Activated naive CD4-positive, alpha-beta T cell treated with anti-CD3 and anti-CD28 coated beads, Interleukin-2, amount 50 U/mL, for 24 hours (primary cell): Measurements from ENCODE around the gene THOP1.
"Not testable (repeated sequence)": the region's sequence is repeated elsewhere in the genome, so short reads cannot be mapped to it uniquely, and the experiment has no call there.

Experiments
- H3K27ac Mint-ChIP-seq: one replicate; pipeline ENCODE4 v1.8.0; 2021; ENCODE audit warnings: mild to moderate bottlenecking, mixed read lengths
- H3K27me3 Mint-ChIP-seq: one replicate; pipeline ENCODE4 v1.8.0; 2021; ENCODE audit warnings: mixed read lengths
- H3K36me3 Mint-ChIP-seq: one replicate; pipeline ENCODE4 v1.8.0; 2021; ENCODE audit warnings: mixed read lengths
- H3K4me1 Mint-ChIP-seq: one replicate; pipeline ENCODE4 v1.8.0; 2021; ENCODE audit warnings: mixed read lengths
- H3K4me3 Mint-ChIP-seq: one replicate; pipeline ENCODE4 v1.8.0; 2021; ENCODE audit warnings: mild to moderate bottlenecking, mixed read lengths
- H3K9me3 Mint-ChIP-seq: one replicate; pipeline ENCODE4 v1.8.0; 2021; ENCODE audit warnings: mixed read lengths

The THOP1 gene

GRCh38 chr19:2790557-2791271 is 5.4 kb downstream of the THOP1 start:
- no peaks in the 10 kb centered on the region for H3K9me3 Mint-ChIP-seq
- H3K4me3 Mint-ChIP-seq: no peak overlapping the region
- H3K4me1 Mint-ChIP-seq: peaks cover 14% of the 10 kb centered on the region
- H3K27me3 Mint-ChIP-seq: no peaks in the 10 kb centered on the region
- H3K27ac Mint-ChIP-seq: no peak overlapping the region
- peaks cover 2% of the 10 kb centered on the region for H3K36me3 Mint-ChIP-seq

GRCh38 chr19:2791440-2791839 is 6.1 kb downstream of the THOP1 start:
- H3K27ac Mint-ChIP-seq: no peak overlapping the region
- H3K36me3 Mint-ChIP-seq: peaks cover 2% of the 10 kb centered on the region
- H3K27me3 Mint-ChIP-seq: no peaks in the 10 kb centered on the region
- no peak overlapping the region for H3K4me3 Mint-ChIP-seq
- peaks cover 11% of the 10 kb centered on the region for H3K4me1 Mint-ChIP-seq
- no peaks in the 10 kb centered on the region for H3K9me3 Mint-ChIP-seq

- no peak overlapping the region for H3K27ac Mint-ChIP-seq
- peaks cover 2% of the 10 kb centered on the region for H3K36me3 Mint-ChIP-seq
- H3K4me1 Mint-ChIP-seq: peaks cover 11% of the 10 kb centered on the region
- H3K27me3 Mint-ChIP-seq: no peaks in the 10 kb centered on the region
- no peak overlapping the region for H3K4me3 Mint-ChIP-seq
- H3K9me3 Mint-ChIP-seq: no peaks in the 10 kb centered on the region
Measured at GRCh38 chr19:2791876-2792275, 6.6 kb downstream of the THOP1 start.

- not testable (repeated sequence) for H3K27ac Mint-ChIP-seq, H3K27me3 Mint-ChIP-seq, H3K4me1 Mint-ChIP-seq, H3K36me3 Mint-ChIP-seq, H3K9me3 Mint-ChIP-seq, H3K4me3 Mint-ChIP-seq
Measured at GRCh38 chr19:2792666-2793065, 7.4 kb downstream of the THOP1 start.

- peaks cover 4% of the 10 kb centered on the region for H3K36me3 Mint-ChIP-seq
- no peak overlapping the region for H3K4me3 Mint-ChIP-seq
- H3K4me1 Mint-ChIP-seq: peaks cover 5% of the 10 kb centered on the region
- no peaks in the 10 kb centered on the region for H3K9me3 Mint-ChIP-seq
- H3K27me3 Mint-ChIP-seq: no peaks in the 10 kb centered on the region
- H3K27ac Mint-ChIP-seq: no peak overlapping the region
Measured at GRCh38 chr19:2793126-2793525, 7.8 kb downstream of the THOP1 start.

- H3K4me3 Mint-ChIP-seq: no peak overlapping the region
- H3K4me1 Mint-ChIP-seq: peaks cover 5% of the 10 kb centered on the region
- H3K36me3 Mint-ChIP-seq: peaks cover 4% of the 10 kb centered on the region
- no peak overlapping the region for H3K27ac Mint-ChIP-seq
- no peaks in the 10 kb centered on the region for H3K27me3 Mint-ChIP-seq
- H3K9me3 Mint-ChIP-seq: no peaks in the 10 kb centered on the region
Measured at GRCh38 chr19:2793577-2793976, 8.3 kb downstream of the THOP1 start.

GRCh38 chr19:2795827-2796658 is 10.7 kb downstream of the THOP1 start:
- H3K27me3 Mint-ChIP-seq: no peaks in the 10 kb centered on the region
- no peak overlapping the region for H3K4me3 Mint-ChIP-seq
- H3K9me3 Mint-ChIP-seq: no peaks in the 10 kb centered on the region
- peaks cover 7% of the 10 kb centered on the region for H3K36me3 Mint-ChIP-seq
- no peaks in the 10 kb centered on the region for H3K4me1 Mint-ChIP-seq
- no peak overlapping the region for H3K27ac Mint-ChIP-seq

GRCh38 chr19:2796659-2797266 is 11.5 kb downstream of the THOP1 start:
- no peaks in the 10 kb centered on the region for H3K9me3 Mint-ChIP-seq
- no peaks in the 10 kb centered on the region for H3K27me3 Mint-ChIP-seq
- H3K4me3 Mint-ChIP-seq: no peak overlapping the region
- H3K27ac Mint-ChIP-seq: no peak overlapping the region
- H3K36me3 Mint-ChIP-seq: peaks cover 7% of the 10 kb centered on the region
- no peaks in the 10 kb centered on the region for H3K4me1 Mint-ChIP-seq

- Mint-ChIP-seq H3K4me1 (no peaks in the 10 kb centered on the region), H3K9me3 (no peaks in the 10 kb centered on the region), H3K27ac (no peak overlapping the region), H3K4me3 (no peak overlapping the region), H3K36me3 (peaks cover 7% of the 10 kb centered on the region), H3K27me3 (no peaks in the 10 kb centered on the region)
Measured at GRCh38 chr19:2797280-2797679, 12.0 kb downstream of the THOP1 start.

GRCh38 chr19:2798158-2798685 is 12.9 kb downstream of the THOP1 start:
- no peaks in the 10 kb centered on the region for H3K27me3 Mint-ChIP-seq
- H3K4me1 Mint-ChIP-seq: no peaks in the 10 kb centered on the region
- no peaks in the 10 kb centered on the region for H3K9me3 Mint-ChIP-seq
- H3K27ac Mint-ChIP-seq: no peak overlapping the region
- H3K4me3 Mint-ChIP-seq: no peak overlapping the region
- H3K36me3 Mint-ChIP-seq: peaks cover 8% of the 10 kb centered on the region

- Mint-ChIP-seq H3K4me3 (no peak overlapping the region), H3K27ac (no peak overlapping the region), H3K9me3 (no peaks in the 10 kb centered on the region), H3K36me3 (peaks cover 8% of the 10 kb centered on the region), H3K27me3 (no peaks in the 10 kb centered on the region), H3K4me1 (no peaks in the 10 kb centered on the region)
Measured at GRCh38 chr19:2798733-2799132, 13.4 kb downstream of the THOP1 start.

GRCh38 chr19:2799273-2800020 is 14.1 kb downstream of the THOP1 start:
- H3K27ac Mint-ChIP-seq: no peak overlapping the region
- H3K27me3 Mint-ChIP-seq: no peaks in the 10 kb centered on the region
- H3K4me1 Mint-ChIP-seq: no peaks in the 10 kb centered on the region
- H3K9me3 Mint-ChIP-seq: no peaks in the 10 kb centered on the region
- peaks cover 8% of the 10 kb centered on the region for H3K36me3 Mint-ChIP-seq
- H3K4me3 Mint-ChIP-seq: no peak overlapping the region

GRCh38 chr19:2800506-2800905 is 15.2 kb downstream of the THOP1 start:
- Mint-ChIP-seq H3K4me1 (no peaks in the 10 kb centered on the region), H3K4me3 (no peak overlapping the region), H3K9me3 (no peaks in the 10 kb centered on the region), H3K27me3 (no peaks in the 10 kb centered on the region), H3K27ac (no peak overlapping the region), H3K36me3 (peaks cover 9% of the 10 kb centered on the region)

- H3K36me3 Mint-ChIP-seq: peaks cover 8% of the 10 kb centered on the region
- H3K9me3 Mint-ChIP-seq: no peaks in the 10 kb centered on the region
- H3K4me1 Mint-ChIP-seq: no peaks in the 10 kb centered on the region
Measured at GRCh38 chr19:2802826-2803225, 17.5 kb downstream of the THOP1 start.

GRCh38 chr19:2803486-2804155 is 18.3 kb downstream of the THOP1 start:
- Mint-ChIP-seq H3K27ac (no peak overlapping the region), H3K9me3 (no peaks in the 10 kb centered on the region), H3K27me3 (no peaks in the 10 kb centered on the region), H3K36me3 (peaks cover 8% of the 10 kb centered on the region), H3K4me3 (no peak overlapping the region), H3K4me1 (no peaks in the 10 kb centered on the region)

More at GRCh38 chr19:2802826-2803225, 17.5 kb downstream of the THOP1 start:
- Mint-ChIP-seq H3K4me3 (no peak overlapping the region), H3K27ac (no peak overlapping the region), H3K27me3 (no peaks in the 10 kb centered on the region)
